GM19099 (cell line): Measurements from ENCODE around the gene ZNF419.

ENCODE experiments used
- POLR2A ChIP-seq: IDR thresholded peaks from 3 replicates; pipeline ENCODE4 v1.6.1; 2011; ENCODE audit warnings: low read depth; ENCODE audit not compliant: insufficient read length; ENCODE audit errors: extremely low read depth

ZNF419 gene

DNA sequence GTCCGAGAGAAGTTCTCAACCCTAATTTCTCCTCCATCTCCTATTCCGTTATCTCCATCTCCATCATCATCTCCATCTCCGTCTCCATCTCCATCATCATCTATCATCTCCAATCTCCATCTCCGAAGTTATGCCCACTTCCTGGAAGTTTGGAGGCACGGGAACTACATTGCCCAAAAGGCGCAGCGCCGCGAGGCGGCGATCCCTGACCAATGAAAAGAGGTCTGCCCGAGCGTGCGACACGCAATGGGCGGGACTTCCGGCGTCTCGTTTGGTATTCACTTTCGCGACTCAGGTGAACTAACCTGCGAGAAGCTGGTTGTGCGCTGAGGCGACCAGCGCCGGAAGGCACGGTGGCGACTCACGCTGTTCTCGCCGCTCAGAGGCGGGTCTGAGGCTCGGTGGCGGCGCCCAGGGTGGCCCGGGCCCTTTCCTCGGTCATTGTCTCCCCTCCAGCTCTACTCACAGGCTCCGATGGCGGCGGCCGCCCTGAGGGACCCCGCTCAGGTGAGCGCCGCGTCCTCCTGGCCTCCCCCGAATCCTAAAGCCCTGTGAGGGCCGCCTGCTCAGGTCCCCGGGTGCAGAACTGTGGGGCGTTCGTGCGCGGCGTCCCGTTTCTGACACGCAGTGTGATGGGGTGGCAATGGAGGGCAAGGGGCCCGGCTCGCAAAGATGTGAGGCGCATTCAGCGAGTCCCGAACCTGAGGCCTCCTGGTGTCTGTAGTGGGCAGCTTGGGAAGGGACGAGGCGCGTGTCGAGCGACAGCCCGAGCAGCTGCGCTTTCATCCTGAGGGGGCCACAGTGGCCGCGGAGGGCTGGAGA lies at the start of gene ZNF419:
Gene ZNF419 (plus strand): TSS at position 274 of the 822 bp plus-strand sequence. CDS start 201 bp downstream, at position 475.
- TF ChIP-seq POLR2A, result peak; percentile 74

DNA sequence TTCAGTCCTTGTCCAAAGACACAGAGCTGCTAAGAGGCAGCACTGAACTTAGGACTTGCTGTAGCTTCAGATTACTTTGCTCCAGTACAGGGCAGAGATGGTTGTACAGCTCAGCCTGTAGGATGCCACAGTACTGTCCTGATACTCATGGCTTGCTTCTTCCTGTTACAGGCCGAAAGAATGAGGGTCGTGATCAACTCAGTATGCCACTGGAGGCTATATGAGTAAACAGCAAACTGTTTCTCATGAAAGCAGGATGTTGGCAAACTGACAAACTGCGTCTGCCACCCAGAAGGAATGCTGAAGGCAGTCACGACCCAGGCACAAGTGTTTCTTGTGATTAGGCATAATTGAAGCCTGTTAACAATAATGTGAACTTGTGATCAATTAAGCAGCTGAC lies 49.6 kb upstream of the ZNF419 start:
- no peak for TF ChIP-seq POLR2A

DNA sequence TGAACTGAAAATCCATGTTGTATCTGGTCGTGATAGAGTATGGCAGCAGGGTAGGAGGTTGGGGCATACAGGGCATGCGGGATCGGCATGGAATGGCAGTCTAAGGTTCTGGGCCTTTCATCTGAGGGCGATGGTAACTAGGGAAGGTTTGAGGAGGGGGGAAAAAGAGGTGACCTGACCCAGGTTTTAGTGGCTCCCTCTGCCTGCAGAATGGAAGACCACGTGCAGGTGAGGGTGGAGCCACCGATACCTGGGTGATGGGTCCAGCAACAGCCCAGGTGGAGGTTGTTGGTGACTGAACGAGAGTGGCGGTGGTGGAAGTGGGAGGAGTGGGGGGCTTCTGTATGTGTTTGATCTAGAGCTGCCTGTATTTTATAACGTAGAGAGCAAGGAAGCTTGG lies 48.6 kb upstream of the ZNF419 start:
- no peak for TF ChIP-seq POLR2A

DNA sequence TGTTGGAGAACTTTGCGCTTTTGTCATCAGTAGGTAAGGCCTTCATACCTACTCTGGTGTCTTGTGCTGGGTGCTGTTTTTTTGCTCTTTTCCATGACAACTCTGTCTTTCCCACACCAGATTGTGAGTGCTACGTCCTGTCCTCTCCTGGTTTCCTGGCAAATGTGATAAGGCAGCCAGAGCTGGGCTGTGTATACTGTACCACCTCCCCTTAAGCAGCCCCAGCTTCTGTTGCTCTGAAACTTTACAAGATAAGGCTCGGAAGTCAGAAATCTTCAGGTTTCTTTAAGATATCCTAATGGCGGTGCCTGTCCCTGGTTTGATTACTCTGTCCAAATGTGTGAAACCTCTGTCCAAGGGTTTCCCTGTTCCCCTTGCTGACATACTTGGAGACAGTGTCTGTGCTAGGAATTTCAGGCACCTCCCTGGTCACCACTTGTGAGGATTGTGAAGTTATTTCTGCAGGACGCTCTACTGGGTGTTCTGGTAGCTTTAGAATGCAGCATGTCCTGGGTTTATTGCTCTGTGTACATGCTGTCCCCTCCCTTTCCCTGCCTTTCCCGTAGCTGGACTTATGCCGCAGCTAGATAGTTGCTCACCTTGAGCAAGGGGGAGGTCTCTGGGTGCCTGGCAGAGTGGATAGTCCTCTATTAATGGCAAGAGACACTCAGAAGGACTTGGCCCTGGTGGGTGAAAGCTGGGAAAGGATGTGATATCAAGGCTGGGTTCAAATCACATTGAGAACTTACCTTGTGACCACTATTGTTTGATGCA lies 45.4 kb upstream of the ZNF419 start:
- no peak for TF ChIP-seq POLR2A

DNA sequence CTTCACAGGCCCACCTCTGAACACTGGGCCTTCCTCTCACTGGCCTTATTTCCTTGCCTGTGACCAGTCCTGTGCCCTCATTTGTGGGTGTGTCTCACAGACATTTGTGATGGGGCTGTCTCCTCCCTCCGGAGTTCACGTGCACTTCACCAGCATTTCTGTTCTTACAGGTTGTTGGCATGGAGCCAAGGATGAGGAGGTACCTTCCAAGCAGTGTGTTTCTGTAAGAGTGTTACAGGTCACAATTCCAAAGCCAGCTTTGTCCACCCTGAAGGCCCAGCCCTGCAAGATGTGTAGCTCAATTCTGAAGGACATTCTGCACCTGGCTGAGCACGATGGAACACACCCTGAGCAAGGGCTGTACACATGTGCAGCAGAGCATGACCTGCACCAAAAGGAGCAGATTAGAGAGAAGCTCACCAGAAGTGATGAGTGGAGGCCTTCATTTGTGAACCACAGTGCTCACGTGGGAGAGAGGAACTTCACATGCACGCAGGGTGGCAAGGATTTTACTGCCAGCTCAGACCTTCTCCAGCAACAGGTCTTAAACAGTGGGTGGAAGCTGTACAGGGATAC lies 44.3 kb upstream of the ZNF419 start:
- TF ChIP-seq POLR2A, result no peak

DNA sequence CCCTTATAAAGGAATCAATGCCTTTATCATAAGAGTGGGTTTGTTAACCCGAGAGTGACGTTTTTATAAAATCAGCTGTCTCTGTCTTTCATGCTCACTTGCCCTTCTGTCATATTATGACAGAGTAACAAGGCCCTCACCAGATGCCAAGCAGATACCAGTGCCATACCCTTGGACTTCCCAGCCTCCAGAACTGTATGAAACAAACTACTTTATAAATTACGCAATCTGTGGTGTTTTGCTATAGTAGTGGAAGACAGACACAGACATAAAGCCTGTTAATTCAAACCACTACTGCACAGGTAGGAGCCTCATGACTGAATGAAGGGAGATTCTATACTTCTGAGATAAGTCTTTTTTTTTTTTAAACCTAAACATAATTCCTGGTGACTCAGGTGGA lies 35.2 kb upstream of the ZNF419 start:
- TF ChIP-seq POLR2A, result no peak

DNA sequence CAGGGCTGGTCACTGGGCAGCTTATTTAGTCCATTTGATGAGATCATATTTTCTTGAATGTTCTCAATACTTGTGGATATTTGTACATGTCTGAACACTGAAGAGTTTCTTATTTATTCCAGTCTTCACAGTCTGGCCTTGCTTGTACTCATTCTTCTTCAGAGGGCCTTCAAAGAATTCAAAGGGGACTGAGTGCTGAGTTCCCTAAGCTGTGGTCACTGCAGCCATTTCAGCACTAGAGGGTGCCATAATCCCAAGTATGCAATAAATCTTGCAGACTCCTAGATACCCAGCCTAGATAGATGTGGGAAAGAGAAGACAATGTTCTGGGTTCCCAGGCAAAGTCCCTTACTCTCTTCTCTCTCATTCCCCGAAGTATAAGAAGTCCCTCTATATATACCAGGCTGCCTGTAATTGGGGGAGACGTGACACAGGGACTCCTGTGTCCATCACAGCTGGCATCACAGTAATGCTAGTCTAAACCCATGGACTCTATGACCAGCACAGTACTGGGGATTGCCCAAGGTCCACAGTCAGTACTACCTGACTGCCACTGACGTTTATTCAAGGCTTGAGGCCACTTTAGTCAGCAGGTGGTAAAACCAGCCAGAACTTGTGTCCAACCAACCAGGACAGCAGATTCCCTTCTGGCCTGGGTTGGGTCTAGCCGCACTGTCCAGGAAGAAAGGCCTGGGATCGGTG lies 21.7 kb upstream of the ZNF419 start:
- TF ChIP-seq POLR2A, result no peak

DNA sequence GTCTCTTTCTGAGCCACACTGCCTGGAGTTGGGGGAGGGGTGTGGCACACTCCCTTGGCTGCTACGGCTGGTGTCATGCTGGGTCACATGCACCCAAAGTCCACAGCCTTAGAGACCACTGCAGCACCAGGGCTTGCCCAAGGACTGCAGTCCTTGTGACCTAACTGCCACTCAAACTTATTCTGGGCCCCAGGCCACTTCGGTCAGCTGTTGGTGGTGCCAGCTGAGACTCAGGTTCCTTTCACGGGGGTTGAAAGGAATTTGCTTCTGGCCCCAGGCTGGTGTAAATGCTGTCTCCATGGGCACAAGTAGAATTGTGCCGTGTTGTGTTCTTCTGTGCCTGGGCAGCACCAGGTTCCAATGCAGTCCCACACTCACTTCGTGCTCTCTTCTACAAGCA lies 21.1 kb upstream of the ZNF419 start:
- no peak for TF ChIP-seq POLR2A

DNA sequence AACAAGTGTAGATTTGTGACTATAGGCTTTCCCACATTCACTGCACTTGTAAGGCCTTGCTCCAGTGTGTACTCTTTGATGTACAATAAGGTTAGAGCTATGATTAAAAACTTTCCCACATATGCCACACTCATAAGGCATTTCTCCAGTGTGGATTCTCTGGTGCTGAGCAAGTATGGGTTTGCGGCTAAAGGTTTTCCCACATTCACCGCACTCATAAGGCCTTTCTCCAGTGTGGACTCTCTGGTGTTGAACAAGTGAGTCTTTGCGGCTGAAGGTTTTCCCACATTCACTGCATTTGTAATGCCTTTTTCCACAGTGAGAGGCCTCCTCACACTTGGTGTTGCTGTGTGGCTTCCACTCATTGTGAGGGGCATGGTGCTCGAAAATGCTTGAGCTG lies 13.9 kb upstream of the ZNF419 start:
- no peak for TF ChIP-seq POLR2A

DNA sequence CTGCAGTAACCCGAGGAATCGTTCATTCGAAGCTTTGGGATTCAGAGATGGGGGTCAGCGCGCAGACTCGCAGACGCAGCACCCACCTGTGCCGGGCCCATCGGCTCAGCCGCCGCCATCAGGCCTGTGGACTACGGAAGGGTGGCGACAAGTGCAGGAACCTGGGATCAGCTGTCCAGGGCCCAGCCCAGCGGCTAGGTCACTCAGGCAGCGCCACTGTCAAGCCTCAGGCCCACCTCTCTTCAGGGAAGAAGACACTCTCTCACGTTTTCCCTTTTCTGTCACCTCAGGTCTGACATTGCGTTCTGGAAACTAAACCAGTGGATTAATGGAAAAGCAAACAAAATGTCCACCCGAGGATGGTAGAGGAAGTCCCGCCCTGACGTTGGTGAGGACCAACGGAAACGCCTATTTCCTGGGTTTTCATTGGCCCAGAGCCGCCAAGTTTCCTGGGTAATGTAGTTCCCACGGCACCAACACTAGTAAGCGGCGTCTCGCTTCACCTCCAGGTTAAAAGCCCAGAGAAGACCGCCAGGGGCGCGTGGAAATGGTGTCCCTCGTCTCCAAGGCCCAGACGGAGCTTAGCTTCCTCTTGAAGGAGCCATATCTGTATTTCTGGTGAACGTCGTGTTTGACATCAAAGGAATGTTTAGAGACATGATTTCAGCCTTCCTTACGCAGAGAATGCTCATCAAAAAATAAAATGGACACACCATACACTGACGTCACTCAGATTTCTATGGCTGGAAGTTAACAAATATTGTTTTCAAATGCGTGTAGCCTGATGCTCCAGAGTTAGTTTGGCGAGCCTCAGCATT lies 10.2 kb upstream of the ZNF419 start, which contains the start of gene ZNF772:
Gene ZNF772 (minus strand): TSS at position 376 of the 818 bp plus-strand sequence. CDS start 257 bp downstream, at position 119.
- TF ChIP-seq POLR2A, result peak; percentile 50

DNA sequence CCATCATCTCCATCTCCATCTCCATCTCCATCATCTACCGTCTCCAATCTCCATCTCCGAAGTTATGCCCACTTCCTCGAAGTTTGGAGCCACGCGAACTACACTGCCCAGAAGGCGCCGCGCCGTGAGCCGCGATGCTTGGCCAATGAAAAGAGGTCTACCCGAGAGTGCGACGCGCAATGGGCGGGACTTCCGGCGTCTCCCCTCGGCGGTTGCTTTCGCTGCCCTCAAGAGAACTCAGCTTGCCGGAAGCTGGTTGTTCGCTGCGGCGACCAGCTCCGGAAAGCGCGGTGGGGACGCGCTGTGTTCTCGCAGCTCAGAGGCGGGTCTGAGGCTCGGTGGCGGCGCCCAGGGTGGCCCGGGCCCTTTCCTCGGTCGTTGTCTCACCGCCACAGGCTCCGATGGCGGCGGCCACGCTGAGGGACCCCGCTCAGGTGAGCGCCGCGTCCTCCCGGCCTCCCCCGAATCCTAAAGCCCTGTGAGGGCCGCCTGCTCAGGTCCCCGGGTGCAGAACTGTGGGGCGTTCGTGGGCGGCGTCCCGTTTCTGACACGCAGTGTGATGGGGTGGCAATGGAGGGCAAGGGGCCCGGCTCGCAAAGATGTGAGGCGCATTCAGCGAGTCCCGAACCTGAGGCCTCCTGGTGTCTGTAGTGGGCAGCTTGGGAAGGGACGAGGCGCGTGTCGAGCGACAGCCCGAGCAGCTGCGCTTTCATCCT lies 12.3 kb downstream of the ZNF419 start, which contains the start of gene ZNF773:
Gene ZNF773 (plus strand): TSS at position 259 of the 716 bp plus-strand sequence. CDS start 143 bp downstream, at position 402.
- peak; percentile 94 for TF ChIP-seq POLR2A

DNA sequence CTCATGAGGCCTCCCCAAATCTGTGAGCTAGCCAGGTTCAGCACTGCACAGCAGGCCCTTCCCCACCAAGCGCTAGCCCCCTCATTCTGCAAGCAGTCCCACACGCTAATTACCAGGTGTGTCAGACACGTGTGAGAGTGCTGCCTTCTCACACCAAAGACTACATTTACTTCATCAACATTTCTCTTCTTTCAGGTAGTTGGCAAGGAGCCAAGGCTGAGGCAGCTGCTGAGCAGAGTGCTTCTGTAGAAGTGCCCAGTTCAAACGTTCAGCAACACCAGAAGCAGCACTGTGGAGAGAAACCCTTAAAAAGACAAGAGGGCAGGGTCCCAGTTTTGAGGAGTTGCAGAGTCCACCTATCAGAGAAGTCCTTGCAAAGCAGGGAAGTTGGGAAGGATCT lies 18.6 kb downstream of the ZNF419 start:
- no peak for TF ChIP-seq POLR2A

DNA sequence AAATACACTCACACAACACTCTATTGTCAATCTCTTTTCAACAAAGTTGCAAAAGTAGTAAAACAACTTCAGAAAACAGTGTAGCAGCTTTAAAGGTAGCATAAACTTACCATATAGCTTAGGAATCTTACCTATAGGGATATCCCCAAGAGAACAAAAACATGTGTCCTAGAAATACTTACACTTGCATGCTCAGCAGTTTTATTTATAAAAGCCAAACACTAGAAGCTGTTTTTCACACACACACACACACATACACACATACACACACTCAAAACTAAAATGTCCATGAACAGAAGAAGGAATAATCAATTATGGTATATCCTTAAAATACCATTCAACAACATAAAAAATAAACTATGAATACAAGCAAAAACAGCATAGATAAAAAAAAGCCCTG lies 23.9 kb downstream of the ZNF419 start:
- no peak for TF ChIP-seq POLR2A
